HG02571 (cell line): Measurements from ENCODE around the gene PRPH2.

Source experiments
- ATAC-seq: cut with Tn5 transposase; IDR thresholded peaks from one replicate; pipeline ENCODE4 v1.9.1; 2021; ENCODE audit warnings: mild to moderate bottlenecking, moderate library complexity; ENCODE audit not compliant: unreplicated experiment

PRPH2 gene

GRCh38 chr6:42722497-42722896 is at the start of gene PRPH2:
Gene PRPH2, minus strand, starts transcription at chr6:42722597. Its CDS starts 263 bp downstream, at chr6:42722334.
- ATAC-seq: no peak

GRCh38 chr6:42771741-42772100 is 49.3 kb upstream of the PRPH2 start:
- ATAC-seq: no peak

GRCh38 chr6:42769836-42770235 is 47.4 kb upstream of the PRPH2 start:
- no peak for ATAC-seq

- no peak for ATAC-seq
Observed at GRCh38 chr6:42769051-42769450, 46.7 kb upstream of the PRPH2 start.

GRCh38 chr6:42766163-42766670 is 43.8 kb upstream of the PRPH2 start:
- ATAC-seq: no peak

- no peak for ATAC-seq
Observed at GRCh38 chr6:42764911-42765648, 42.7 kb upstream of the PRPH2 start.

GRCh38 chr6:42762950-42763349 is 40.6 kb upstream of the PRPH2 start:
- ATAC-seq: no peak

- ATAC-seq: no peak
Observed at GRCh38 chr6:42762426-42762859, 40.0 kb upstream of the PRPH2 start.

GRCh38 chr6:42761287-42762067 is 39.1 kb upstream of the PRPH2 start:
- no peak for ATAC-seq

- no peak for ATAC-seq
Observed at GRCh38 chr6:42758756-42759430, 36.5 kb upstream of the PRPH2 start.

GRCh38 chr6:42756722-42757121 is 34.3 kb upstream of the PRPH2 start:
- ATAC-seq: no peak

GRCh38 chr6:42754759-42755158 is 32.4 kb upstream of the PRPH2 start:
- ATAC-seq: no peak

- no peak for ATAC-seq
Observed at GRCh38 chr6:42751055-42751454, 28.7 kb upstream of the PRPH2 start.

- ATAC-seq: no peak
Observed at GRCh38 chr6:42748203-42748898, 26.0 kb upstream of the PRPH2 start.

- peak; percentile 46 for ATAC-seq
Observed at GRCh38 chr6:42746463-42747391, 24.3 kb upstream of the PRPH2 start.

- ATAC-seq: peak; percentile 76
Observed at GRCh38 chr6:42745640-42746462, 23.5 kb upstream of the PRPH2 start, which contains the start of gene TBCC. Gene TBCC, minus strand, starts transcription at chr6:42746103. Its CDS starts 30 bp downstream, at chr6:42746073.

- no peak for ATAC-seq
Observed at GRCh38 chr6:42745083-42745639, 22.8 kb upstream of the PRPH2 start.

- ATAC-seq: no peak
Observed at GRCh38 chr6:42744351-42744893, 22.0 kb upstream of the PRPH2 start.
